ENCODE data around the gene ANO1.

GRCh38 chr11:70057080-70057479 lies 21.0 kb upstream of the ANO1 start:
- TF ChIP-seq POLR2A (IDR thresholded peaks at IDR 0.05), result no peak
- TF ChIP-seq POLR2AphosphoS5 (IDR thresholded peaks at IDR 0.05), result no peak
- TF ChIP-seq, protein P1, sequence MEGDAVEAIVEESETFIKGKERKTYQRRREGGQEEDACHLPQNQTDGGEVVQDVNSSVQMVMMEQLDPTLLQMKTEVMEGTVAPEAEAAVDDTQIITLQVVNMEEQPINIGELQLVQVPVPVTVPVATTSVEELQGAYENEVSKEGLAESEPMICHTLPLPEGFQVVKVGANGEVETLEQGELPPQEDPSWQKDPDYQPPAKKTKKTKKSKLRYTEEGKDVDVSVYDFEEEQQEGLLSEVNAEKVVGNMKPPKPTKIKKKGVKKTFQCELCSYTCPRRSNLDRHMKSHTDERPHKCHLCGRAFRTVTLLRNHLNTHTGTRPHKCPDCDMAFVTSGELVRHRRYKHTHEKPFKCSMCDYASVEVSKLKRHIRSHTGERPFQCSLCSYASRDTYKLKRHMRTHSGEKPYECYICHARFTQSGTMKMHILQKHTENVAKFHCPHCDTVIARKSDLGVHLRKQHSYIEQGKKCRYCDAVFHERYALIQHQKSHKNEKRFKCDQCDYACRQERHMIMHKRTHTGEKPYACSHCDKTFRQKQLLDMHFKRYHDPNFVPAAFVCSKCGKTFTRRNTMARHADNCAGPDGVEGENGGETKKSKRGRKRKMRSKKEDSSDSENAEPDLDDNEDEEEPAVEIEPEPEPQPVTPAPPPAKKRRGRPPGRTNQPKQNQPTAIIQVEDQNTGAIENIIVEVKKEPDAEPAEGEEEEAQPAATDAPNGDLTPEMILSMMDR (IDR thresholded peaks at IDR 0.05), result no peak

Measured in prostate gland (tissue), 2 donors.